ENCODE data around the gene WNT8B.

- TF ChIP-seq CTCF (conservative IDR thresholded peaks at IDR 0.05 in 1 of 2, IDR thresholded peaks at IDR 0.05 in 1 of 2; ENCODE audit: low read depth in 1 of 2, low read length in 2 of 2) (no peak), EZH2 (IDR thresholded peaks at IDR 0.05; ENCODE audit: low read length, missing control alignments) (no peak)
Observed at GRCh38 chr10:100447663-100448062, 15.1 kb upstream of the WNT8B start.
